Fibroblast of the aortic adventitia (primary cell): Measurements from ENCODE around the gene IGLL5. TPM values are rescaled to one million over a fixed set of nuclear protein-coding genes. Genes with fewer than 3 reads are reported as not detected.

ENCODE experiments used
- DNase-seq: peaks from one replicate; pipeline ENCODE4 v3.0.0-alpha.2; 2010; ENCODE audit warnings: low read depth
- H3K4me3 ChIP-seq: 2 replicates; pipeline ENCODE4 v1.5.1; 2011; ENCODE audit warnings: low read depth, mild to moderate bottlenecking, control low read depth, low read length, moderate library complexity
- total RNA-seq: library from RNA; depleted of rRNA; stranded (reverse); fragments of >200 nt; gene quantifications from 2 replicates; pipeline ENCODE4 v1.2.3, GENCODE V29; 2012; ENCODE audit warnings: low replicate concordance
- TF ChIP-seq, protein P1 (sequence below): IDR thresholded peaks from 2 replicates; pipeline ENCODE4 v1.5.1; 2011; ENCODE audit warnings: mild to moderate bottlenecking, low read length, control low read depth, inconsistent platforms; ENCODE audit not compliant: insufficient read depth

The IGLL5 gene
- total RNA-seq, 1 donor, result not detected

DNA sequence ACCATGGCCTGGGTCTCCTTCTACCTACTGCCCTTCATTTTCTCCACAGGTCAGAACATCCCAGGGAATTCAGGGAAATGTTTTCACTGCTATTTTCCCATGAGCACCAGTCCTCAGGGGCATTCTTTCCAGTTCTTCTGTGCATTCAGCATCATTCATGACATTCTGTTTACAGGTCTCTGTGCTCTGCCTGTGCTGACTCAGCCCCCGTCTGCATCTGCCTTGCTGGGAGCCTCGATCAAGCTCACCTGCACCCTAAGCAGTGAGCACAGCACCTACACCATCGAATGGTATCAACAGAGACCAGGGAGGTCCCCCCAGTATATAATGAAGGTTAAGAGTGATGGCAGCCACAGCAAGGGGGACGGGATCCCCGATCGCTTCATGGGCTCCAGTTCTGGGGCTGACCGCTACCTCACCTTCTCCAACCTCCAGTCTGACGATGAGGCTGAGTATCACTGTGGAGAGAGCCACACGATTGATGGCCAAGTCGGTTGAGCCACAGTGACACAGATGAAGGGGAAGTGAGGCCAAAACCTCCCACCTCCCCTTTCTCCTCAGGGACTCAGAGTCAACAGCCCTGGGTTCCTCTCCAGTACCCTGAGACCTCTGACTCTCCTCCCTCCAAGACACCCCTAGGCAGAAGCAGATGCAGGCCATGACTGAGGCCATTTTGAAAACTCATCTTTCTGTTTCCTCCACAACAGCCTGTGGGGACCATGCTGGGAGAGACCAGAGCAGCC lies 15.9 kb upstream of the IGLL5 start:
- no peak overlapping the region for H3K4me3 ChIP-seq
- no peak for DNase-seq
- TF ChIP-seq, protein P1, sequence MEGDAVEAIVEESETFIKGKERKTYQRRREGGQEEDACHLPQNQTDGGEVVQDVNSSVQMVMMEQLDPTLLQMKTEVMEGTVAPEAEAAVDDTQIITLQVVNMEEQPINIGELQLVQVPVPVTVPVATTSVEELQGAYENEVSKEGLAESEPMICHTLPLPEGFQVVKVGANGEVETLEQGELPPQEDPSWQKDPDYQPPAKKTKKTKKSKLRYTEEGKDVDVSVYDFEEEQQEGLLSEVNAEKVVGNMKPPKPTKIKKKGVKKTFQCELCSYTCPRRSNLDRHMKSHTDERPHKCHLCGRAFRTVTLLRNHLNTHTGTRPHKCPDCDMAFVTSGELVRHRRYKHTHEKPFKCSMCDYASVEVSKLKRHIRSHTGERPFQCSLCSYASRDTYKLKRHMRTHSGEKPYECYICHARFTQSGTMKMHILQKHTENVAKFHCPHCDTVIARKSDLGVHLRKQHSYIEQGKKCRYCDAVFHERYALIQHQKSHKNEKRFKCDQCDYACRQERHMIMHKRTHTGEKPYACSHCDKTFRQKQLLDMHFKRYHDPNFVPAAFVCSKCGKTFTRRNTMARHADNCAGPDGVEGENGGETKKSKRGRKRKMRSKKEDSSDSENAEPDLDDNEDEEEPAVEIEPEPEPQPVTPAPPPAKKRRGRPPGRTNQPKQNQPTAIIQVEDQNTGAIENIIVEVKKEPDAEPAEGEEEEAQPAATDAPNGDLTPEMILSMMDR, result no peak

DNA sequence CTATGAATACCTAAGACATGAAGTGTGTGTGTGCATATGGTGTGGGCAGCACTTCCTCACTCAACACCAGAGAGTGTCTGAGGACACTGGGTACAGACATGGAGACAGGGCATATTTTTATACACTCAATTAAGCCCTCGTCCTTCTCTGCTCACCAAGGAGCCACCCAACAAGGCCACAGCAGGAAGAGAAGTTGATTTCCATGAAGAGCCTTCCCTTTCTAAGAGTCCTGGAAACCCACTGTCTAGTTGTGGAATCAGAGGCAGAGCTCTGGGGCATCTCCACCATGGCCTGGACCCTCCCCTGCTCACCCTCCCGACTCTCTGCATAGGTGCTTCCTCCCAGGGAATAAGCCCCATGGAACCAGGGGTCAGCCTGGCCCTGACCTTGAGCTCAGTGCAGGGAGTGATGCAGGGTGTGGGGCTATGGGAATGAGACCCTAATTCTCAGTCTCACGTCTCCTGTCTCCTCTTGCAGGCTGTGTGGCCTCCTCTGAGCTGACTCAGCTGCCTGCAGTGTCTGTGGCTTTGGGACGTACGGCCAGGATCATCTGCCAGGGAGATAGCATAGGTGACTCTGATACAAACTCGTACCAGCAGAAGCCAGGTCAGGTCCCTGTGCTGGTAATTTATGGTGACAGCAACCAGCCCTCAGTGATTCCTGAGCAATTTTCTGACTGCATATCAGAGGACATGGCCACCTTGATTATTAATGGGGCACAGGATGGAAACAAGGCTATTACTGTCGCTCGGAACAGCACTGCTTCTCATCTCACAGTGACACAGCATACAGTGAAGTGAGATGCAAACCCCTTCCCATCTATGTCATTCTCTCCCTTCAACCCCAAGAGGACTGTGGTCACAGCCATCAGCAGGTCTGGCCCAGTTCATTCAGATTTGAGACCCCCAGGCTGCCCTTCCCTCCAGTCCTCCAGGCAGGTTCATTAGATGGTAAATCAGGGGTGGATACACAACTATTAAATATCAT lies 14.6 kb upstream of the IGLL5 start:
- DNase-seq, result no peak
- no peak overlapping the region for H3K4me3 ChIP-seq
- TF ChIP-seq, protein P1, result no peak

DNA sequence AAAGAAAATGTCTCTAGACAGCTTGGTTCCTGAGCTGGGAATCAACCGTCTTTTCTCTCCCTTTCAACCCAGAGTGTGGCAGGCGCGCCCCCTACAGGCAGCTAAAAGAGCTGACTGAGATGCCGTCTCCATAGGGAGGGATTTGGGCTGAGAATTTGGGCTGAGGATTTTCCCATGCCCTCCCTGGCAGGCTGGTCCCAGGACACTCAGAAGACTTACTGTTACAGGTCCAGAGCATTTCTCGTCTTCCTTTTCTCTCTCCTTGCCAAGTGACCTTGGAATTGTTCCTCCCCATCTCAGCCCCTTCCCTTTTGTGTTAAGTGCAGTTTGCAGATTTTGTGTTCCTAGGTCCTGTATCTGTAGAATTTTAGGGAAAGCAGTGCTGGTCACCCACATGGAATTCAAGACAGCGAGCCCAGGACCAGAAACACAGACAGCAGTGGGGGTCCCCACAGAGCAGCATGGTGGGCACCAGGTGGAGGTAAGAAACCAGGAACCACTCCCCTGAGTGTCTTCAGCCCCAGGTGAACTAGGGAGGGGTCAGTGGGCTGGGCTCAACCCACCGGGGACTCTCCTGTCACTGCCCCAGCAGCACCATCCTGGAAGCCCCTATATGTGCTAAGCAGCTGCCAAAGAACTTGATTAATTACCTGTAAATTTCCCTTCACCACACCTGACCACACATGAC lies 9.9 kb upstream of the IGLL5 start:
- no peak overlapping the region for H3K4me3 ChIP-seq
- DNase-seq, result peak; percentile 60
- TF ChIP-seq, protein P1, result peak; percentile 86

DNA sequence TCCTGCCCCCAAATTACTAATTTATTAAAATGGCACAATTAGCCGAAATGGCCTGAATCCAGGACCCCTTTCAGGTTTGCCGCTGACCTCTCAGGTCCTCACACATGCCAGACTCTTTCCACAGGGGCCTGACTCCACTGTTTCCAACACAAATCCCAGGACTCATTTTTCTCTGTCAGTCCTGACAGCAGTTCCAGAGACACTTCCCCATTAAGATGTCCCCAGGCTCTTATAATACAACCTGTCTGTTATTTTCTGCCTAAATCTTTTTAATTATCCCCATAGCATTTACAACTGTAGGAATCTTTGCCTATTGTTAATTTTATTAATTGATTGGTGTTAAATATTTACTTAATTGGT lies 9.4 kb upstream of the IGLL5 start:
- DNase-seq, result no peak
- H3K4me3 ChIP-seq, result no peak overlapping the region
- TF ChIP-seq, protein P1, result no peak

DNA sequence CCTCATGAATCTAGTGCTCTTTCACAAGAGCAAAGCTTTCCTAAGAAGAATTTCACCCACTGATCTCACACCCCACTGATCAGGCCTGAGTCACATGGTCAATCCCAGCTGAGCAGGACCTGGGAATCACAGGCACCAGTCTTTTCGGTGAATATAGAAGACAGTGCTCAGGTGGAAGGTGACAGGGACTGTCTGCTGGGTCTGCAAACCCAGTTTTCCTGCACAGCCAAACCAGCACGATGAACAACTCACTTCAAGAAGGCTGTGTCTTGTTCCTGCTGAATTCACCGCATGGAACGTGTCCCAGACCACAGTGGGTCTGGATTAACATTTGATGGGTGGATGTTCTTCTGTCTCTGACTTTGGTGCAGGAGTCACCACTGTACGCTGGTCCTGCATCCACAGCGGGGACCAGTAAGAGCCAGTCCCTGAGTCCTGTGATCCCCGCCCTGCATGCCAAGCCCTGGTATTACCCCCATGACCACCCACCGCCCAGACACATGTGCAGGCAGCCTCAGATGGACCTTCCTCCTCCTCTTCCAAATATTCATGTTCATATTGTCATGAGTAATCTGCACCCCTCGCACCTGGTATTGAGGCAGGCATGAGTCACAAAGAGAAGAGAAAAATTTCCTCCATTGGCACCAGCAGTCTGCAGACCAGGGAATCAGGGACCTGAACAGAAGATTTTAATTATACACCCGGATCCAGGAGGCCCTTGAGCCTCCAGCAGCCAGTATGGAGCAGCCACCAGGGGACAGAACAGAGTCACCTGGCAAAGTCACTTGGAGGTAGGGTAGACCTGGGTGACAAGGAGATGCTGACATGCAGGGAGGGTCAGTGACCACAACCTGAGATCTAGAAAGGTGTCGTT lies 8.6 kb upstream of the IGLL5 start:
- H3K4me3 ChIP-seq, result no peak overlapping the region
- DNase-seq, result no peak
- TF ChIP-seq, protein P1, result no peak
